ENCODE data around the gene GNA15.

GNA15 gene

GRCh38 chr19:3117716-3118115, 18.1 kb upstream of the GNA15 start:
- in situ Hi-C loops (cut with MboI; ENCODE audit: low sequenced_read_pairs, unreplicated experiment) = no loop called here
- DNase-seq (ENCODE audit: low spot score) = no peak
- TF ChIP-seq, protein P1, sequence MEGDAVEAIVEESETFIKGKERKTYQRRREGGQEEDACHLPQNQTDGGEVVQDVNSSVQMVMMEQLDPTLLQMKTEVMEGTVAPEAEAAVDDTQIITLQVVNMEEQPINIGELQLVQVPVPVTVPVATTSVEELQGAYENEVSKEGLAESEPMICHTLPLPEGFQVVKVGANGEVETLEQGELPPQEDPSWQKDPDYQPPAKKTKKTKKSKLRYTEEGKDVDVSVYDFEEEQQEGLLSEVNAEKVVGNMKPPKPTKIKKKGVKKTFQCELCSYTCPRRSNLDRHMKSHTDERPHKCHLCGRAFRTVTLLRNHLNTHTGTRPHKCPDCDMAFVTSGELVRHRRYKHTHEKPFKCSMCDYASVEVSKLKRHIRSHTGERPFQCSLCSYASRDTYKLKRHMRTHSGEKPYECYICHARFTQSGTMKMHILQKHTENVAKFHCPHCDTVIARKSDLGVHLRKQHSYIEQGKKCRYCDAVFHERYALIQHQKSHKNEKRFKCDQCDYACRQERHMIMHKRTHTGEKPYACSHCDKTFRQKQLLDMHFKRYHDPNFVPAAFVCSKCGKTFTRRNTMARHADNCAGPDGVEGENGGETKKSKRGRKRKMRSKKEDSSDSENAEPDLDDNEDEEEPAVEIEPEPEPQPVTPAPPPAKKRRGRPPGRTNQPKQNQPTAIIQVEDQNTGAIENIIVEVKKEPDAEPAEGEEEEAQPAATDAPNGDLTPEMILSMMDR (IDR thresholded peaks at IDR 0.05; ENCODE audit: borderline replicate concordance, control extremely low read depth, extremely low read depth, insufficient read depth, missing control alignments) = no peak

- no peak for DNase-seq (ENCODE audit: low spot score)
- TF ChIP-seq, protein P1 (IDR thresholded peaks at IDR 0.05; ENCODE audit: borderline replicate concordance, control extremely low read depth, extremely low read depth, insufficient read depth, missing control alignments) = no peak
- in situ Hi-C loops (cut with MboI; ENCODE audit: low sequenced_read_pairs, unreplicated experiment) = no loop called here
These were observed 17.4 kb upstream of the GNA15 start for GRCh38 chr19:3118232-3119070.

- DNase-seq (ENCODE audit: low spot score) = no peak
- TF ChIP-seq, protein P1 (IDR thresholded peaks at IDR 0.05; ENCODE audit: borderline replicate concordance, control extremely low read depth, extremely low read depth, insufficient read depth, missing control alignments) = no peak
- in situ Hi-C loops (cut with MboI; ENCODE audit: low sequenced_read_pairs, unreplicated experiment) = no loop called here
These were observed 16.7 kb upstream of the GNA15 start for GRCh38 chr19:3119071-3119595.

DNA sequence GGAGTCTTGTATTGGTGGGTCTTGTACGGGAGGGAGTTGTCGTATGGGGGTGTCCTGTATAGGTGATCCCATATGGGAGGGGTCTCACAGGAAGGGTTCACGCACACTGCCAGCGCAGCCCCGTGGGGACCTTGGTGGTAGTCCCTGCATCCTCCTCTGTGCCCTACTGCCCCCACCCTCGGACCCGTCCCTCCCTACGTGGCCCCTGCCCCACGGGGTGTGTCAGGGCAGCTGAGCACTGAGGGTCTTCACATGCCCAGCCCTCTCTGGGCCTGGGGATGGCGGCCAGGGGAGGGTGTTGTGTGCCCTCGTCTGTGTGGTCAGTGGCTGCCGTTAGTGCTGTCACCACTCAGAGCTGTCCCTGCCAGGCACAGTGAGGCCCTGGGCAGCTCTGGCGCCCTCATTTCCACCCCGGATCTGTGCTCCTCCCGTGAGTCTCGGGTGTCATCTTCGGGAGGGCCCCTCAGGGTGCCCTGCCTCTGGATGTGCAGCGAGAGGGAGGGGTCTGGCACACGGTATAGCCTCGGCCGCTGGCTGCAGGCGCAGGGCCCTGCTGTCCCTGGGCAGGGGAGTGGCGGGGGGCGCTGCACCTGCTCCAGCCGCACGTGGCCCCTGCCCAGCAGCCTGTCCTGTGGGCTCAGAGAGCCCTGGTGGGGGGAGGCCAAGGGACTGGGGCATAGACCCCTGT, 16.0 kb upstream of the GNA15 start:
- in situ Hi-C loops (cut with MboI; ENCODE audit: low sequenced_read_pairs, unreplicated experiment) = no loop called here

GRCh38 chr19:3120611-3121276, 15.1 kb upstream of the GNA15 start:
- in situ Hi-C loops (cut with MboI; ENCODE audit: low sequenced_read_pairs, unreplicated experiment) = no loop called here
- no peak for DNase-seq (ENCODE audit: low spot score)
- TF ChIP-seq, protein P1 (IDR thresholded peaks at IDR 0.05; ENCODE audit: borderline replicate concordance, control extremely low read depth, extremely low read depth, insufficient read depth, missing control alignments) = no peak

More for the DNA sequence above, 16.0 kb upstream of the GNA15 start:
- TF ChIP-seq, protein P1 (IDR thresholded peaks at IDR 0.05; ENCODE audit: borderline replicate concordance, control extremely low read depth, extremely low read depth, insufficient read depth, missing control alignments) = no peak
- DNase-seq (ENCODE audit: low spot score) = no peak

GRCh38 chr19:3121396-3121795, 14.4 kb upstream of the GNA15 start:
- no peak for DNase-seq (ENCODE audit: low spot score)
- in situ Hi-C loops (cut with MboI; ENCODE audit: low sequenced_read_pairs, unreplicated experiment) = no loop called here
- TF ChIP-seq, protein P1 (IDR thresholded peaks at IDR 0.05; ENCODE audit: borderline replicate concordance, control extremely low read depth, extremely low read depth, insufficient read depth, missing control alignments) = no peak
